Suprapubic skin (tissue), 4 donors: Measurements from ENCODE around the gene ARHGAP27. TPM values are rescaled to one million over a fixed set of nuclear protein-coding genes. Genes with fewer than 3 reads are reported as not detected.
"Not testable (repeated sequence)": the region's sequence is repeated elsewhere in the genome, so short reads cannot be mapped to it uniquely, and the experiment has no call there.

Experiments used
- DNase-seq, 2 donors: peaks; one replicate each; pipeline ENCODE4 v3.0.0-alpha.2; 2019; ENCODE audit warnings: low spot score in 2 of 2
- H3K27ac ChIP-seq: fragments of 200-600 bp; sonication (generic); one replicate; pipeline ENCODE4 v1.5.1; 2019
- H3K27me3 ChIP-seq: fragments of 200-600 bp; sonication (generic); one replicate; pipeline ENCODE4 v1.5.1; 2019
- H3K36me3 ChIP-seq: fragments of 200-600 bp; sonication (generic); one replicate; pipeline ENCODE4 v1.5.1; 2019
- H3K4me1 ChIP-seq: fragments of 200-600 bp; sonication (generic); one replicate; pipeline ENCODE4 v1.5.1; 2019
- H3K4me3 ChIP-seq: fragments of 200-600 bp; sonication (generic); one replicate; pipeline ENCODE4 v1.5.1; 2019; ENCODE audit warnings: mild to moderate bottlenecking
- H3K9me3 ChIP-seq: fragments of 200-600 bp; sonication (generic); one replicate; pipeline ENCODE4 v1.5.1; 2019
- EP300 ChIP-seq: sonication (generic); formaldehyde crosslinking; IDR thresholded peaks from one replicate; pipeline ENCODE4 v1.6.1; 2017; ENCODE audit warnings: antibody characterized with exemption
- POLR2A ChIP-seq, 2 donors: fragments of 450-650 bp; IDR thresholded peaks; one replicate each; pipeline ENCODE4 v1.6.1; 2017; ENCODE audit warnings: antibody characterized with exemption in 2 of 2, mild to moderate bottlenecking in 2 of 2, moderate library complexity in 2 of 2
- POLR2AphosphoS5 ChIP-seq, 3 donors: sonication (generic); formaldehyde crosslinking; IDR thresholded peaks; one replicate each; pipeline ENCODE4 v1.6.1; 2017; ENCODE audit warnings: antibody characterized with exemption in 3 of 3
- WGBS: methylation state at CpG from one replicate; pipeline ENCODE4 v1.1.5; 2018; 5-methylcytosine and 5-hydroxymethylcytosine counted together
- total RNA-seq, 4 donors: library from RNA; depleted of rRNA; stranded (reverse); fragments of >200 nt; gene quantifications; one replicate each; pipeline ENCODE4 v1.1.0, GENCODE V29; 2016
- TF ChIP-seq, protein P1 (sequence below), 2 donors: fragments of 200-600 bp in 1 of 2; fragments of 450-650 bp in 1 of 2; sonication (generic) in 1 of 2; IDR thresholded peaks; one replicate each; pipeline ENCODE4 v1.5.1; 2016 to 2019; ENCODE audit warnings: antibody characterized with exemption in 2 of 2, mild to moderate bottlenecking in 1 of 2, moderate library complexity in 1 of 2

Gene ARHGAP27, protein sequence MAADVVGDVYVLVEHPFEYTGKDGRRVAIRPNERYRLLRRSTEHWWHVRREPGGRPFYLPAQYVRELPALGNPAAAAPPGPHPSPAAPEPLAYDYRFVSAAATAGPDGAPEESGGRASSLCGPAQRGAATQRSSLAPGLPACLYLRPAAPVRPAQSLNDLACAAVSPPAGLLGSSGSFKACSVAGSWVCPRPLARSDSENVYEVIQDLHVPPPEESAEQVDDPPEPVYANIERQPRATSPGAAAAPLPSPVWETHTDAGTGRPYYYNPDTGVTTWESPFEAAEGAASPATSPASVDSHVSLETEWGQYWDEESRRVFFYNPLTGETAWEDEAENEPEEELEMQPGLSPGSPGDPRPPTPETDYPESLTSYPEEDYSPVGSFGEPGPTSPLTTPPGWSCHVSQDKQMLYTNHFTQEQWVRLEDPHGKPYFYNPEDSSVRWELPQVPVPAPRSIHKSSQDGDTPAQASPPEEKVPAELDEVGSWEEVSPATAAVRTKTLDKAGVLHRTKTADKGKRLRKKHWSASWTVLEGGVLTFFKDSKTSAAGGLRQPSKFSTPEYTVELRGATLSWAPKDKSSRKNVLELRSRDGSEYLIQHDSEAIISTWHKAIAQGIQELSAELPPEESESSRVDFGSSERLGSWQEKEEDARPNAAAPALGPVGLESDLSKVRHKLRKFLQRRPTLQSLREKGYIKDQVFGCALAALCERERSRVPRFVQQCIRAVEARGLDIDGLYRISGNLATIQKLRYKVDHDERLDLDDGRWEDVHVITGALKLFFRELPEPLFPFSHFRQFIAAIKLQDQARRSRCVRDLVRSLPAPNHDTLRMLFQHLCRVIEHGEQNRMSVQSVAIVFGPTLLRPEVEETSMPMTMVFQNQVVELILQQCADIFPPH
- 10 to 100 TPM; 54.4 to 93.6 (median 71.3) TPM for total RNA-seq

- TF ChIP-seq EP300 (no peak), POLR2A (IDR thresholded peaks at IDR 0.05) (no peak), POLR2AphosphoS5 (IDR thresholded peaks at IDR 0.05) (no peak)
- TF ChIP-seq, protein P1, sequence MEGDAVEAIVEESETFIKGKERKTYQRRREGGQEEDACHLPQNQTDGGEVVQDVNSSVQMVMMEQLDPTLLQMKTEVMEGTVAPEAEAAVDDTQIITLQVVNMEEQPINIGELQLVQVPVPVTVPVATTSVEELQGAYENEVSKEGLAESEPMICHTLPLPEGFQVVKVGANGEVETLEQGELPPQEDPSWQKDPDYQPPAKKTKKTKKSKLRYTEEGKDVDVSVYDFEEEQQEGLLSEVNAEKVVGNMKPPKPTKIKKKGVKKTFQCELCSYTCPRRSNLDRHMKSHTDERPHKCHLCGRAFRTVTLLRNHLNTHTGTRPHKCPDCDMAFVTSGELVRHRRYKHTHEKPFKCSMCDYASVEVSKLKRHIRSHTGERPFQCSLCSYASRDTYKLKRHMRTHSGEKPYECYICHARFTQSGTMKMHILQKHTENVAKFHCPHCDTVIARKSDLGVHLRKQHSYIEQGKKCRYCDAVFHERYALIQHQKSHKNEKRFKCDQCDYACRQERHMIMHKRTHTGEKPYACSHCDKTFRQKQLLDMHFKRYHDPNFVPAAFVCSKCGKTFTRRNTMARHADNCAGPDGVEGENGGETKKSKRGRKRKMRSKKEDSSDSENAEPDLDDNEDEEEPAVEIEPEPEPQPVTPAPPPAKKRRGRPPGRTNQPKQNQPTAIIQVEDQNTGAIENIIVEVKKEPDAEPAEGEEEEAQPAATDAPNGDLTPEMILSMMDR (IDR thresholded peaks at IDR 0.05) = no peak
- peaks cover 63% of the 10 kb centered on the region for H3K4me1 ChIP-seq
- H3K27me3 ChIP-seq = peaks cover 5% of the 10 kb centered on the region
- WGBS = no CpG with 5 or more reads among the region's 66 CpGs
- no peaks in the 10 kb centered on the region for H3K9me3 ChIP-seq
- H3K27ac ChIP-seq = peak within 1 kb of the TSS; percentile 93
- H3K4me3 ChIP-seq = peak within 1 kb of the TSS; percentile 66
- peaks cover 22% of the 10 kb centered on the region for H3K36me3 ChIP-seq
- DNase-seq = peak in 1 of 2 donors; percentile 84
Observed at GRCh38 chr17:45432405-45433158, at the start of gene ARHGAP27. Gene ARHGAP27, minus strand, starts transcription at chr17:45432870. Its CDS starts 2,591 bp downstream, at chr17:45430279.

GRCh38 chr17:45482317-45482716 lies 49.6 kb upstream of the ARHGAP27 start:
- peaks cover 27% of the 10 kb centered on the region for H3K4me1 ChIP-seq
- no CpG with 5 or more reads among the region's 4 CpGs for WGBS
- not testable (repeated sequence) for H3K27me3 ChIP-seq, H3K9me3 ChIP-seq, H3K36me3 ChIP-seq, H3K4me3 ChIP-seq, H3K27ac ChIP-seq, DNase-seq

GRCh38 chr17:45475436-45475835 lies 42.8 kb upstream of the ARHGAP27 start:
- not testable (repeated sequence) for DNase-seq, H3K4me3 ChIP-seq, H3K27me3 ChIP-seq, H3K9me3 ChIP-seq, H3K4me1 ChIP-seq, H3K27ac ChIP-seq
- peaks cover 52% of the 10 kb centered on the region for H3K36me3 ChIP-seq
- WGBS = 98% methylated on average over 7 of the region's 14 CpGs

DNA sequence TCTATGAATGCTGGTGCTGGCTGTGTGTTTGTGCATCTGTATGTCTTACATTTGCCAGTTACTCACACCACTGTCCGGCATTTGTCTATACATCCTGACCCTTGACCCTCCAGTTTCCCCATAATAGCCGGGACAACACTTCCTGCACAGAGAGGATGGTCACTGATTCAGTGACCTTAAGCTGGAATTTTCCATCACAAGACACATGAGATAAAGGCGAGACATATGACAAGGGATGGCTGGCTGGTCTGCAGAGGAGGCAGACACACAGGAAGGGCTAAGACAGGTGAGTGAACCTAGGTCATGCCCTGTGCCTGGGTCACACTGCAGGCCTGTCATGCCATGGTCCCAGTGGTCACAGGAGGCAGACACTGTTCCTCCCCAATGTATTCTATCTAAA lies 39.6 kb upstream of the ARHGAP27 start:
- H3K36me3 ChIP-seq = peaks cover 54% of the 10 kb centered on the region
- not testable (repeated sequence) for H3K4me3 ChIP-seq, H3K9me3 ChIP-seq, H3K27ac ChIP-seq, H3K4me1 ChIP-seq, DNase-seq, H3K27me3 ChIP-seq
- 73% methylated on average over 3 of the region's 3 CpGs for WGBS

GRCh38 chr17:45469204-45469563 lies 36.5 kb upstream of the ARHGAP27 start:
- H3K27ac ChIP-seq = peak overlapping the region; percentile 59
- not testable (repeated sequence) for H3K27me3 ChIP-seq, H3K4me3 ChIP-seq, H3K4me1 ChIP-seq, H3K9me3 ChIP-seq, DNase-seq
- peaks cover 37% of the 10 kb centered on the region for H3K36me3 ChIP-seq
- WGBS = 33% methylated on average over 4 of the region's 4 CpGs

- H3K36me3 ChIP-seq = peaks cover 37% of the 10 kb centered on the region
- not testable (repeated sequence) for DNase-seq, H3K9me3 ChIP-seq, H3K27me3 ChIP-seq, H3K4me3 ChIP-seq, H3K4me1 ChIP-seq
- peak overlapping the region; percentile 59 for H3K27ac ChIP-seq
- WGBS = 54% methylated on average over 6 of the region's 14 CpGs
Observed at GRCh38 chr17:45468293-45469203, 35.9 kb upstream of the ARHGAP27 start.

GRCh38 chr17:45461524-45462327 lies 29.1 kb upstream of the ARHGAP27 start:
- not testable (repeated sequence) for DNase-seq, H3K27ac ChIP-seq, H3K9me3 ChIP-seq, H3K27me3 ChIP-seq, H3K4me1 ChIP-seq, H3K4me3 ChIP-seq
- H3K36me3 ChIP-seq = peaks cover 15% of the 10 kb centered on the region
- 56% methylated on average over 4 of the region's 8 CpGs for WGBS

DNA sequence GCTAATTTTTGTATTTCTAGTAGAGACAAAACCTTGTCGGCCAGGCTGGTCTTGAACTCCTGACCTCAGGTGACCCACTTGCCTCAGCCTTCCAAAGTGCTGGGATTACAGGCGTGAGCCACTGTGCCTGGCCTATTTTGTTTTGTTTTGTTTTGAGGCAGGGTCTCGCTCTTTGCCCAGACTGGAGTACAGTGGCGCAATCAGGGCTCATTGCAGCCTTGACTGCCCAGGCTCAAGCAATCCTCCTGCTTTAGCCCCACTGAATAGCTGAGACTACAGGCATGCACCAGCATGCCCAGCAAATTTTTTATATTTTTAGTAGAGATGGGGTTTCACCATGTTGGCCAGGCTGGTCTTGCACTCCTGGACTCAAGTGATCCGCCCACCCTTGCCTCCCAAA lies 27.8 kb upstream of the ARHGAP27 start:
- H3K9me3 ChIP-seq, H3K27ac ChIP-seq, H3K4me1 ChIP-seq, H3K27me3 ChIP-seq, H3K4me3 ChIP-seq, DNase-seq: not testable (repeated sequence)
- whole genome bisulfite sequencing = 91% methylated on average over 5 of the region's 5 CpGs
- peaks cover 25% of the 10 kb centered on the region for H3K36me3 ChIP-seq

DNA sequence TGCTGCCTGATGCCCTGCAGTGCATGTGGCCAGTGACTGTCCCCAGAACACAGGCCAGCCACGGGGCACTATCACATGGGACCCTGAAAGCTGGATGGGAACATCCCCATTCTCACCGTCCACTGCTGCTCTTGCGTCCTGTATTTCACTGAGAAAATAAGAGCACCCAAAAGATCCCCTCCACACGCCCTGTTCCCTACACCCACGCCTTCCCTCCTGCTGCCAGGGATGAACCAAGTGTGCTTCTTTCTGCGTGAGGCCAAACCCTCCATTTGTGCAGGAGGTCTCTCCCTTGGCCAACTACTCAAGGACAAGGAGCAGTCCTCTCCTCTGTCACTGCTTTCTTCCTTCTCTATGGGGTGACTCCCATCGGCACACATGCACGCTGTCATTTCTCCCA lies 21.7 kb upstream of the ARHGAP27 start:
- H3K36me3 ChIP-seq = peaks cover 51% of the 10 kb centered on the region

GRCh38 chr17:45453731-45454130 lies 21.1 kb upstream of the ARHGAP27 start:
- not testable (repeated sequence) for H3K4me3 ChIP-seq, H3K27ac ChIP-seq, H3K27me3 ChIP-seq, H3K4me1 ChIP-seq, H3K9me3 ChIP-seq, DNase-seq
- H3K36me3 ChIP-seq = peaks cover 55% of the 10 kb centered on the region
- WGBS = no CpG with 5 or more reads among the region's 17 CpGs

More for the DNA sequence above, 21.7 kb upstream of the ARHGAP27 start:
- H3K9me3 ChIP-seq, H3K4me3 ChIP-seq, DNase-seq, H3K27me3 ChIP-seq, H3K4me1 ChIP-seq, H3K27ac ChIP-seq: not testable (repeated sequence)
- WGBS = 89% methylated on average over 8 of the region's 8 CpGs

DNA sequence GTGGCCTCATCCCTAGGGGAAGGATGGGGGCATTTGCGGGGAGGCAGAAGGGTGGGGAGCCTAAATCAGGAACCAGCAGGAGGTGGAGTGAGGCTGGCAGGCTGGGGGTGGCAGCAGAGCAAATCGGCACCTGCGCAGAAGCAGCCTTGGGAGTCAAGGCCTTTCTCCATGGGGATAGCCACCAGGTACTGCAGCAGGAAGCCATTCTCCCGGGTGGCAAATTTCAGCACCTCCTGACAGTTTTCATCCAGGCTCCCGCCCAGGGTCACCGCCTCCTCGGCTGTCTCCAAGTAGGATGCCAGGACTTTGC lies 20.5 kb upstream of the ARHGAP27 start:
- H3K27ac ChIP-seq, H3K4me1 ChIP-seq, DNase-seq, H3K27me3 ChIP-seq, H3K4me3 ChIP-seq, H3K9me3 ChIP-seq: not testable (repeated sequence)
- H3K36me3 ChIP-seq = peaks cover 55% of the 10 kb centered on the region
- no CpG with 5 or more reads among the region's 7 CpGs for WGBS
